Skeletal muscle satellite cell (primary cell): ENCODE data around the gene MGAT1.
"Not testable (repeated sequence)": the region's sequence is repeated elsewhere in the genome, so short reads cannot be mapped to it uniquely, and the experiment has no call there.

Source experiments
- H3K27me3 ChIP-seq: 2 replicates; pipeline ENCODE4 v1.7.0; 2013; ENCODE audit warnings: low read length; ENCODE audit not compliant: control insufficient read depth, insufficient read depth
- H3K36me3 ChIP-seq: 2 replicates; pipeline ENCODE4 v1.7.0; 2013; ENCODE audit warnings: mild to moderate bottlenecking, control low read depth, low read length; ENCODE audit not compliant: insufficient read depth
- H3K4me1 ChIP-seq: 2 replicates; pipeline ENCODE4 v1.7.0; 2013; ENCODE audit warnings: low read length; ENCODE audit not compliant: control insufficient read depth, insufficient read depth
- H3K4me2 ChIP-seq: 2 replicates; pipeline ENCODE4 v1.7.0; 2013; ENCODE audit warnings: mild to moderate bottlenecking, low read length
- H3K4me3 ChIP-seq: 2 replicates; pipeline ENCODE4 v1.7.0; 2013; ENCODE audit warnings: low read length
- H3K9ac ChIP-seq: 2 replicates; pipeline ENCODE4 v1.7.0; 2013; ENCODE audit warnings: mild to moderate bottlenecking, low read depth, low read length, moderate library complexity
- H3K9me3 ChIP-seq: replicated peaks from 2 replicates; pipeline ENCODE4 v1.7.0; 2013; ENCODE audit warnings: mild to moderate bottlenecking, control low read depth, low read length

The MGAT1 gene

DNA sequence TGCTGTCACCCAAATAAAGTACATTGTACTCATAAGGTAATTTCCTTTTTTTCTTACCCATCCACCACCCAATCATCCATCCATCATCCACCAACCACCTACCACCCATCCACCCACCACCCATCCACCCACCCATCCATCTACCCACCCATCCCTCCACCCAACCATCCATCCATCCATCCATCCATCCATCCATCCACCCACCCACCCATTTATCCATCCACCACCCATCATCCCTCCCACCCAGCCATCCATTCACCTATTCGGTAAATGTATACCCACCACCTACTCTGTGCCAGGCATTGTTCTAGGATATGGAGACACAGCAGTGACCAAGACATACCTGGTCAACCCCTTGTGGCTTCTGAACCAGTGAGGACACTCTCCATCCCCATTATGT is 25.1 kb downstream of the MGAT1 start:
- Histone ChIP-seq H3K4me3 (no peak overlapping the region), H3K4me1 (no peaks in the 10 kb centered on the region), H3K27me3 (no peaks in the 10 kb centered on the region), H3K9me3 (no peaks in the 10 kb centered on the region), H3K36me3 (no peaks in the 10 kb centered on the region), H3K4me2 (no peak overlapping the region), H3K9ac (no peak overlapping the region)

- Histone ChIP-seq H3K4me2 (no peak overlapping the region), H3K4me3 (no peak overlapping the region), H3K36me3 (no peaks in the 10 kb centered on the region), H3K4me1 (no peaks in the 10 kb centered on the region), H3K9ac (no peak overlapping the region), H3K27me3 (no peaks in the 10 kb centered on the region), H3K9me3 (no peaks in the 10 kb centered on the region)
Measured at GRCh38 chr5:180776376-180776775, 26.2 kb downstream of the MGAT1 start.

- no peaks in the 10 kb centered on the region for H3K27me3 ChIP-seq
- no peaks in the 10 kb centered on the region for H3K4me1 ChIP-seq
- no peak overlapping the region for H3K4me2 ChIP-seq
Measured at GRCh38 chr5:180775624-180776023, 27.0 kb downstream of the MGAT1 start.

GRCh38 chr5:180771839-180772238 is 30.8 kb downstream of the MGAT1 start:
- Histone ChIP-seq H3K9ac (no peak overlapping the region), H3K27me3 (no peaks in the 10 kb centered on the region), H3K9me3 (no peaks in the 10 kb centered on the region), H3K4me2 (no peak overlapping the region), H3K36me3 (no peaks in the 10 kb centered on the region), H3K4me3 (no peak overlapping the region), H3K4me1 (no peaks in the 10 kb centered on the region)

More at GRCh38 chr5:180775624-180776023, 27.0 kb downstream of the MGAT1 start:
- H3K4me3 ChIP-seq = no peak overlapping the region
- H3K9ac ChIP-seq = no peak overlapping the region
- no peaks in the 10 kb centered on the region for H3K9me3 ChIP-seq
- no peaks in the 10 kb centered on the region for H3K36me3 ChIP-seq

GRCh38 chr5:180769821-180770220 is 32.8 kb downstream of the MGAT1 start:
- Histone ChIP-seq H3K9me3 (no peaks in the 10 kb centered on the region), H3K4me1 (no peaks in the 10 kb centered on the region), H3K27me3 (no peaks in the 10 kb centered on the region), H3K9ac (no peak overlapping the region), H3K4me3 (no peak overlapping the region), H3K4me2 (no peak overlapping the region), H3K36me3 (no peaks in the 10 kb centered on the region)

DNA sequence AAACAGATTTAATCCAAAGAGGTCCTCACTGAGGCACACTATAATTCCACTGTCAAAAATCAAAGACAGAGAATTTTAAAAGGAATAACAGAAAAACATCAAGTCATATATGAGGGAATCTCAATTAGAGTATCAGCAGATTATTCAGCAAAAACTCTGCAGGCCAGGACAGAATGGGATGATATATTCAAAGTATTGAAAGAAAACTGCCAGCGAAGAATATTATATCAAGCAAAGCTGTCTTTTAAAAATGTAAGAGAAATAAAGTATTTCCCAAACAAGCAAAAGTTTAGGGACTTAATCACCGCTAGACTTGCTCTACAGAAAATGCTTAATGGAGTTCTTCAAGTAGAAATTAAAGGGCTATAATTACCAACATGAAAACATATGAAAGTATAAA is 47.0 kb downstream of the MGAT1 start:
- H3K36me3 ChIP-seq = no peaks in the 10 kb centered on the region
- H3K9ac ChIP-seq = no peak overlapping the region
- H3K4me2 ChIP-seq = no peak overlapping the region
- no peaks in the 10 kb centered on the region for H3K4me1 ChIP-seq
- H3K9me3 ChIP-seq = no peaks in the 10 kb centered on the region
- no peaks in the 10 kb centered on the region for H3K27me3 ChIP-seq
- H3K4me3 ChIP-seq = no peak overlapping the region

GRCh38 chr5:180744253-180744652 is 58.4 kb downstream of the MGAT1 start:
- Histone ChIP-seq H3K4me1 (no peaks in the 10 kb centered on the region), H3K9ac (no peak overlapping the region), H3K36me3 (no peaks in the 10 kb centered on the region), H3K27me3 (peaks cover 11% of the 10 kb centered on the region), H3K4me3 (no peak overlapping the region), H3K9me3 (no peaks in the 10 kb centered on the region), H3K4me2 (no peak overlapping the region)

GRCh38 chr5:180742727-180743126 is 59.9 kb downstream of the MGAT1 start:
- H3K4me3 ChIP-seq = no peak overlapping the region
- no peak overlapping the region for H3K4me2 ChIP-seq
- H3K9ac ChIP-seq = no peak overlapping the region
- peaks cover 8% of the 10 kb centered on the region for H3K27me3 ChIP-seq
- H3K4me1 ChIP-seq = no peaks in the 10 kb centered on the region
- H3K9me3 ChIP-seq = no peaks in the 10 kb centered on the region
- no peaks in the 10 kb centered on the region for H3K36me3 ChIP-seq

DNA sequence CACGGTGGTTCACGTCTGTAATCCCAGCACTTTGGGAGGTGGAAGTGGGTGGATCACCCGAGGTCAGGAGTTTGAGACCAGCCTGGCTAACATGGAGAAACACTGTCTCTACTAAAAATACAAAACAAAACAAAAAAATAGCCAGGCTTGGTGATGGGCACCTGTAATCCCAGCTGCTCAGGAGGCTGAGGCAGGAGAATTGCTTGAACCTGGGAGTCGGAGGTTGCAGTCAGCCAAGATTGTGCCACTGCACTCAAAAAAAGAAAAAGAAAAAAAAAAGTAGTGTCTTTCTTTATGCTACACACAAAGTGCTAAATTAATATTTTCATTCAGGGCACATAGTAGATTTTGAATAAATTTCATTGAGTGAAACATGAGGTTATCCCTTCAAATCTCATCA is 61.7 kb downstream of the MGAT1 start:
- H3K9me3 ChIP-seq, H3K4me1 ChIP-seq, H3K4me2 ChIP-seq, H3K36me3 ChIP-seq, H3K27me3 ChIP-seq, H3K9ac ChIP-seq, H3K4me3 ChIP-seq: not testable (repeated sequence)

DNA sequence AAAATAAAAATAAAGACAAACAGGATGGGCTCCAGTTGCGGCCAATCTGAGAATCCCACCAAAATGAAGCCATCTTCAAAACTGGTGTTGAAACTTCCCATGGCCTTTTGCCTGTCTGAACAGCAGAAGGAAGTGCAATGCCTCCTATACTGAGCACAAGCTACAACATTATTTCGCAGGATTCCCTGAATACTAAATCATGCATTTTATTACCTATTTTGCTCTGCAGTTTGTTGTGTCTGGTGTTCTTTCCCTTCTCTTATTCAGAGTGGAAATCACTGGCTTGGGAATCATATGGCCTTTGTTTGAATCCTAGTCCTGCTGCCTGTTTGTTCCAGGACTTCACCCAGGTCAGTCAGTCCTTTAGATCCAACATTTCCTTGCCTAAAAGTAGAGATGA is 62.6 kb downstream of the MGAT1 start, which contains the start of gene OR2Y1:
Gene OR2Y1, minus strand, starts transcription at position 101 of the 400 bp plus-strand sequence. Its CDS starts 0 bp downstream, at position 101.
- Histone ChIP-seq H3K9ac (no peak within 1 kb of the TSS), H3K27me3 (peaks cover 6% of the 10 kb centered on the region), H3K9me3 (no peaks in the 10 kb centered on the region), H3K4me2 (no peak within 1 kb of the TSS), H3K4me1 (no peaks in the 10 kb centered on the region), H3K36me3 (no peaks in the 10 kb centered on the region), H3K4me3 (no peak within 1 kb of the TSS)

- Histone ChIP-seq H3K9me3 (no peaks in the 10 kb centered on the region), H3K4me3 (no peak overlapping the region), H3K27me3 (peaks cover 2% of the 10 kb centered on the region), H3K4me2 (no peak overlapping the region), H3K36me3 (no peaks in the 10 kb centered on the region), H3K4me1 (no peaks in the 10 kb centered on the region), H3K9ac (no peak overlapping the region)
Measured at GRCh38 chr5:180739271-180739670, 63.3 kb downstream of the MGAT1 start.

DNA sequence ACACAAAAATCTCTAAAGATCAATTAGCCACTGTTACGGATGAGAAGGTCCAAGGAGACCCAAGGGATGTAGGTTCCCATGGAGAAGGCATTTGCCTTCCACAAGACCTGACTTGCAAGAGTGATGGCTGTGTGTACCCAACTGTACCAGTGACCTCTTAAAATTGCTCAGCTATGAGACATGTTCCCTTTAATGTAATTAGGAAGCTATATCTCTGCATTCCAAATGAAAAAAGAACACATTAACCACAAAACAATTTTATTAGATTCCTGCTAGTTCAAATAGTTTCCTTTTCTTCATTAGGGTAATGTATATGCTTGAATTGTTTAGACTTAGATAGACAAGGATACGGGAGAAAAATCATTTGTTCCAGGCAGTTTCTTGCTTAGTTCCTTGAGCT is 66.1 kb downstream of the MGAT1 start:
- peaks cover 9% of the 10 kb centered on the region for H3K27me3 ChIP-seq
- no peaks in the 10 kb centered on the region for H3K9me3 ChIP-seq
- no peaks in the 10 kb centered on the region for H3K4me1 ChIP-seq
- H3K4me3 ChIP-seq = no peak overlapping the region
- no peaks in the 10 kb centered on the region for H3K36me3 ChIP-seq
- H3K4me2 ChIP-seq = no peak overlapping the region
- no peak overlapping the region for H3K9ac ChIP-seq
